ENCODE measurements around the gene OR10AG1. TPM values are rescaled to one million over a fixed set of nuclear protein-coding genes. Genes with fewer than 3 reads are reported as not detected.

The OR10AG1 gene
- total and polyA plus RNA-seq, 2 of the 8 experiments (the other 6 are each of a cell fraction or from before 2014, with no cell fraction given) = not detected

DNA sequence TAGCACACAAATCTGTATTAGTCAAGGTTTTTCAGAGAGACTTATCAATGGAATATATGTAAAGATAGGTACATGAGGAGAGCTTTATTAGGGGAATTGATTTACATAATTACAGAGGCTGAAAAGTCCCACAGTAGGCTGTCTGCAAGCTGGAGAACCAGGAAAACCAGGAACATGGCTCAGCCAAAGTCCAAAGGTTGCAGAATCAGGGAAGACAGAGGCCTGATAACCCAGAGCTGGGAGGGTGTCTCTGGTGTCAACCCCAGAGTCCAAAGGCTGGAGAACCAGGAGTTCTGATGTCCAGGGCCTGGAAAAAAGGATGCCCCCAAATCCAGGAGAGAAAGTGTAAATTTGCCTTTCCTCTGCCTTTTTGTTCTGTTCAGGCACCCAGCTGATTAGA is 41.0 kb upstream of the OR10AG1 start:
- Histone ChIP-seq H4K20me1 (replicated peaks in 1 of 2; ENCODE audit: control insufficient read depth in 1 of 2, insufficient read depth in 2 of 2, low read length in 2 of 2) (no peaks in the 10 kb centered on the region), H2BK20ac (ENCODE audit: low read length) (no peak overlapping the region), H4K5ac (ENCODE audit: insufficient read length, low read depth, low read length) (no peak overlapping the region), H3K36me3 (ENCODE audit: control insufficient read depth in 2 of 4, insufficient read depth in 4 of 4, low read length in 3 of 4) (no peaks in the 10 kb centered on the region), H3K27ac (ENCODE audit: low read depth, low read length) (no peak overlapping the region), H3K79me2 (ENCODE audit: control insufficient read depth in 1 of 2, insufficient read depth in 2 of 2, low read length in 2 of 2) (no peaks in the 10 kb centered on the region), H4K91ac (replicated peaks; ENCODE audit: insufficient read length, low read length) (no peak overlapping the region), H2AK5ac (ENCODE audit: low read depth, low read length) (no peak overlapping the region), H2BK120ac (replicated peaks; ENCODE audit: low read depth, low read length) (no peak overlapping the region), H3K79me1 (ENCODE audit: low read depth, low read length) (no peaks in the 10 kb centered on the region), H3K4me2 (ENCODE audit: insufficient read depth in 1 of 2, low read depth in 2 of 2, low read length in 2 of 2) (no peak overlapping the region), H3K4me3 (ENCODE audit: extremely low read depth in 1 of 4, insufficient read depth in 2 of 4, low read depth in 3 of 4, low read length in 4 of 4) (no peak overlapping the region), H3K4ac (replicated peaks; ENCODE audit: insufficient read length, low read depth, low read length) (no peak overlapping the region), H2BK12ac (ENCODE audit: low read depth, low read length) (no peak overlapping the region), H3K23ac (ENCODE audit: insufficient read length) (no peak overlapping the region), H2BK5ac (ENCODE audit: low read depth, low read length) (no peak overlapping the region), H2AFZ (ENCODE audit: low read length) (no peak overlapping the region; the same call in 1 of the 2 replicates), H4K8ac (ENCODE audit: extremely low read depth, insufficient read depth, low read length) (no peak overlapping the region), H3K27me3 (replicated peaks in 1 of 4; ENCODE audit: control insufficient read depth in 3 of 4, extremely low read depth in 1 of 4, insufficient read depth in 3 of 4, low read length in 3 of 4) (no peaks in the 10 kb centered on the region), H2BK15ac (ENCODE audit: low read length) (no peak overlapping the region), H3K9ac (replicated peaks in 1 of 4; ENCODE audit: extremely low read depth in 1 of 4, low read depth in 3 of 4, low read length in 3 of 4) (no peak overlapping the region), H3K14ac (ENCODE audit: insufficient read length) (no peak overlapping the region), H3K23me2 (ENCODE audit: low read depth, low read length) (no peaks in the 10 kb centered on the region), H3K4me1 (replicated peaks in 1 of 4; ENCODE audit: control insufficient read depth in 3 of 4, insufficient read depth in 4 of 4, low read length in 3 of 4) (no peaks in the 10 kb centered on the region), H3K56ac (replicated peaks; ENCODE audit: insufficient read length, low read depth, low read length) (no peak overlapping the region), H3K9me3 (ENCODE audit: insufficient read depth in 2 of 2, low read depth in 1 of 2, low read length in 1 of 2) (0 out of 4 replicates have a peak, but pooled peaks cover 0 to 4% of the 10 kb centered on the region in 2 experiments), H3K18ac (ENCODE audit: extremely low read depth, low read length) (no peak overlapping the region)
- FAIRE-seq (no peak), DNase-seq (ENCODE audit: low read depth in 1 of 2, low spot score in 2 of 2) (no peak)
- ChIA-PET POLR2A (ENCODE audit: partially characterized antibody) (no interaction called here), CTCF (ENCODE audit: partially characterized antibody) (no interaction called here)
- TF ChIP-seq, protein P1, sequence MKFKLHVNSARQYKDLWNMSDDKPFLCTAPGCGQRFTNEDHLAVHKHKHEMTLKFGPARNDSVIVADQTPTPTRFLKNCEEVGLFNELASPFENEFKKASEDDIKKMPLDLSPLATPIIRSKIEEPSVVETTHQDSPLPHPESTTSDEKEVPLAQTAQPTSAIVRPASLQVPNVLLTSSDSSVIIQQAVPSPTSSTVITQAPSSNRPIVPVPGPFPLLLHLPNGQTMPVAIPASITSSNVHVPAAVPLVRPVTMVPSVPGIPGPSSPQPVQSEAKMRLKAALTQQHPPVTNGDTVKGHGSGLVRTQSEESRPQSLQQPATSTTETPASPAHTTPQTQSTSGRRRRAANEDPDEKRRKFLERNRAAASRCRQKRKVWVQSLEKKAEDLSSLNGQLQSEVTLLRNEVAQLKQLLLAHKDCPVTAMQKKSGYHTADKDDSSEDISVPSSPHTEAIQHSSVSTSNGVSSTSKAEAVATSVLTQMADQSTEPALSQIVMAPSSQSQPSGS (IDR thresholded peaks at IDR 0.05; ENCODE audit: low read length) = no peak
- TF ChIP-seq EGR1 (IDR thresholded peaks at IDR 0.05; ENCODE audit: borderline replicate concordance, low read depth, low read length) (no peak), CREB1 (IDR thresholded peaks at IDR 0.05) (no peak), CBX5 (IDR thresholded peaks at IDR 0.05; ENCODE audit: low read depth, low read length) (no peak), MAFK (IDR thresholded peaks at IDR 0.05; ENCODE audit: low read depth, low read length) (no peak)

Data from H1 (cell line).